ENCODE measurements around the gene MGAT4D. TPM values are rescaled to one million over a fixed set of nuclear protein-coding genes. Genes with fewer than 3 reads are reported as not detected.

The MGAT4D gene
- not detected for total RNA-seq

GRCh38 chr4:140497747-140498636 is at the start of gene MGAT4D:
Gene MGAT4D (minus strand): TSS chr4:140498293. CDS start chr4:140498222, 71 bp downstream.
- TF ChIP-seq CTCF (IDR thresholded peaks at IDR 0.05; ENCODE audit: low read depth) = no peak

GRCh38 chr4:140533951-140534480 is 35.9 kb upstream of the MGAT4D start:
- TF ChIP-seq CTCF (IDR thresholded peaks at IDR 0.05; ENCODE audit: low read depth) = no peak

GRCh38 chr4:140529434-140529833 is 31.3 kb upstream of the MGAT4D start:
- TF ChIP-seq CTCF (IDR thresholded peaks at IDR 0.05; ENCODE audit: low read depth) = no peak

GRCh38 chr4:140523857-140524742 is 26.0 kb upstream of the MGAT4D start, which contains the start of gene ELMOD2:
Gene ELMOD2 (plus strand): TSS chr4:140524168. CDS start chr4:140525429, 1,261 bp downstream.
- TF ChIP-seq CTCF (IDR thresholded peaks at IDR 0.05; ENCODE audit: low read depth) = no peak

GRCh38 chr4:140523370-140523856 is 25.3 kb upstream of the MGAT4D start:
- no peak for TF ChIP-seq CTCF (IDR thresholded peaks at IDR 0.05; ENCODE audit: low read depth)

GRCh38 chr4:140515423-140515822 is 17.3 kb upstream of the MGAT4D start:
- TF ChIP-seq CTCF (IDR thresholded peaks at IDR 0.05; ENCODE audit: low read depth) = no peak
